NT2/D1 (cell line): ENCODE measurements around the gene PGAM1.
"Not testable (repeated sequence)": the region's sequence is repeated elsewhere in the genome, so short reads cannot be mapped to it uniquely, and the experiment has no call there.

Source experiments
- DNase-seq: peaks from one replicate; pipeline ENCODE4 v3.0.0-alpha.2; 2011; ENCODE audit warnings: low read depth, low spot score
- H3K27me3 ChIP-seq: 2 replicates; pipeline ENCODE4 v1.6.0; 2011; ENCODE audit warnings: mild to moderate bottlenecking; ENCODE audit not compliant: insufficient read length, insufficient read depth
- H3K36me3 ChIP-seq: 2 replicates; pipeline ENCODE4 v1.6.1; 2011; ENCODE audit warnings: mild to moderate bottlenecking, low read length, mixed read lengths; ENCODE audit not compliant: insufficient read depth, insufficient read length
- H3K4me1 ChIP-seq: 2 replicates; pipeline ENCODE4 v1.5.1; 2011; ENCODE audit not compliant: insufficient read depth, insufficient read length
- H3K4me3 ChIP-seq: 2 replicates; pipeline ENCODE4 v1.5.1; 2011; ENCODE audit warnings: low read depth; ENCODE audit not compliant: insufficient read length
- H3K9ac ChIP-seq: 2 replicates; pipeline ENCODE4 v1.6.0; 2011; ENCODE audit warnings: low read depth; ENCODE audit not compliant: insufficient read length
- H3K9me3 ChIP-seq: 2 replicates; pipeline ENCODE4 v1.5.1; 2011; ENCODE audit warnings: mild to moderate bottlenecking, low read length; ENCODE audit not compliant: insufficient read depth
- SUZ12 ChIP-seq: IDR thresholded peaks from 2 replicates; pipeline ENCODE4 v1.6.1; 2011; ENCODE audit not compliant: insufficient read length, insufficient read depth; ENCODE audit errors: extremely low read depth
- YY1 ChIP-seq: IDR thresholded peaks from 2 replicates; pipeline ENCODE4 v1.6.1; 2011; ENCODE audit not compliant: insufficient read length, insufficient read depth
- ZNF274 ChIP-seq: IDR thresholded peaks from 2 replicates; pipeline ENCODE4 v1.6.1; 2011; ENCODE audit warnings: mild to moderate bottlenecking, low read depth, low read length

PGAM1 gene

GRCh38 chr10:97400665-97401454 is 25.1 kb upstream of the PGAM1 start, which contains the start of gene RRP12:
Gene RRP12 (minus strand): TSS chr10:97401340. CDS start chr10:97401231, 109 bp downstream.
- peak within 1 kb of the TSS; percentile 85 for H3K4me3 ChIP-seq
- DNase-seq = peak; percentile 90
- H3K9me3 ChIP-seq = no peaks in the 10 kb centered on the region
- TF ChIP-seq YY1 (no peak), ZNF274 (no peak), SUZ12 (no peak)
- peaks cover 16% of the 10 kb centered on the region for H3K36me3 ChIP-seq
- H3K9ac ChIP-seq = peak within 1 kb of the TSS; percentile 88
- H3K4me1 ChIP-seq = no peaks in the 10 kb centered on the region
- no peaks in the 10 kb centered on the region for H3K27me3 ChIP-seq

- H3K27me3 ChIP-seq = no peaks in the 10 kb centered on the region
- DNase-seq = no peak
- TF ChIP-seq ZNF274 (no peak), SUZ12 (no peak), YY1 (no peak)
- peak overlapping the region; percentile 85 for H3K4me3 ChIP-seq
- no peaks in the 10 kb centered on the region for H3K4me1 ChIP-seq
- H3K9me3 ChIP-seq = no peaks in the 10 kb centered on the region
- no peak overlapping the region for H3K9ac ChIP-seq
- H3K36me3 ChIP-seq = peaks cover 10% of the 10 kb centered on the region
Observed at GRCh38 chr10:97401455-97401919, 24.5 kb upstream of the PGAM1 start.

GRCh38 chr10:97404044-97404443 is 21.9 kb upstream of the PGAM1 start:
- Histone ChIP-seq H3K9ac (no peak overlapping the region), H3K4me3 (no peak overlapping the region), H3K9me3 (no peaks in the 10 kb centered on the region), H3K4me1 (no peaks in the 10 kb centered on the region), H3K27me3 (no peaks in the 10 kb centered on the region), H3K36me3 (no peaks in the 10 kb centered on the region)
- TF ChIP-seq YY1 (no peak), ZNF274 (no peak), SUZ12 (no peak)
- DNase-seq = no peak

- Histone ChIP-seq H3K4me1 (no peaks in the 10 kb centered on the region), H3K27me3 (no peaks in the 10 kb centered on the region), H3K4me3 (no peak overlapping the region), H3K36me3 (no peaks in the 10 kb centered on the region), H3K9ac (no peak overlapping the region), H3K9me3 (no peaks in the 10 kb centered on the region)
- no peak for DNase-seq
- TF ChIP-seq SUZ12 = no peak
Observed at GRCh38 chr10:97406064-97406463, 19.9 kb upstream of the PGAM1 start.

- not testable (repeated sequence) for H3K4me1 ChIP-seq, DNase-seq, H3K4me3 ChIP-seq, H3K36me3 ChIP-seq, H3K9me3 ChIP-seq, H3K9ac ChIP-seq, H3K27me3 ChIP-seq
Observed at GRCh38 chr10:97406483-97406882, 19.5 kb upstream of the PGAM1 start.

- no peak overlapping the region for H3K4me3 ChIP-seq
- H3K27me3 ChIP-seq = no peaks in the 10 kb centered on the region
- TF ChIP-seq YY1 (no peak), ZNF274 (no peak), SUZ12 (no peak)
- H3K9ac ChIP-seq = peak overlapping the region; percentile 8
- no peaks in the 10 kb centered on the region for H3K36me3 ChIP-seq
- DNase-seq = peak; percentile 60
- H3K4me1 ChIP-seq = no peaks in the 10 kb centered on the region
- H3K9me3 ChIP-seq = no peaks in the 10 kb centered on the region
Observed at GRCh38 chr10:97407211-97407951, 18.6 kb upstream of the PGAM1 start.

- H3K4me3 ChIP-seq = no peak overlapping the region
- no peak overlapping the region for H3K9ac ChIP-seq
- TF ChIP-seq ZNF274 = no peak
- TF ChIP-seq SUZ12 = no peak
- TF ChIP-seq YY1 = no peak
Observed at GRCh38 chr10:97407952-97408248, 18.1 kb upstream of the PGAM1 start.

More at GRCh38 chr10:97407952-97408248, 18.1 kb upstream of the PGAM1 start:
- Histone ChIP-seq H3K9me3 (no peaks in the 10 kb centered on the region), H3K4me1 (no peaks in the 10 kb centered on the region), H3K27me3 (no peaks in the 10 kb centered on the region), H3K36me3 (no peaks in the 10 kb centered on the region)
- DNase-seq = no peak
